ENCODE results near the gene ERH. TPM values are rescaled to one million over a fixed set of nuclear protein-coding genes. Genes with fewer than 3 reads are reported as not detected.

Gene ERH
- total RNA-seq, 1 donor, result 54.4 TPM

DNA sequence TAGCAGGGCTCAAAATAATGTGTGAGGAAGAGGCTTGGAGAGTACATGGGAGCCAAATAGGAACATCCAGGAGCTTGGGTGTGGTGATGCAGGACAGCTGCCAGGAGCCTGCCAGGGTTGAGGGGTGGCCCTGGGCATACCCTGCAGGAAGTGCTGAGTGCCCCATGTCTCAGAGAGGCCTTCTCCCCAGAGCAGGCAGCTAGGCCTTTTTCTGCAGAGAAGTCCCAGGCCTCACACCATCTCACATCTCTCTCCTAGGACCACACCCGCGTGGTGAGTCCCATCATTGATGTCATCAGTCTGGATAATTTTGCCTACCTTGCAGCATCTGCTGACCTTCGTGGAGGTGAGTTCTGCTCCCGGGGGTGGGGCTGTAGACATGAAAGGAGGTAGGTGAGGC, 66.9 kb downstream of the ERH start:
- no peak for DNase-seq (ENCODE audit: low read depth in 2 of 3, low spot score in 2 of 3)

Other genes starting within 250 kb of the ERH start
- gene DCAF5, start 245.2 kb downstream of the ERH start, total RNA-seq, result 32.3 TPM
- 13.5 TPM for gene EXD2, start 206.8 kb downstream of the ERH start, total RNA-seq
- under 0.01 TPM for gene GALNT16, start 138.1 kb downstream of the ERH start, total RNA-seq
- gene SLC39A9, start 393 bp upstream of the ERH start, total RNA-seq, result 86.2 TPM
- under 0.01 TPM for gene PLEKHD1, start 86.4 kb upstream of the ERH start, total RNA-seq
- gene CCDC177, start 176.6 kb upstream of the ERH start, total RNA-seq, result under 0.01 TPM
- gene SUSD6, start 213.3 kb upstream of the ERH start, total RNA-seq, result 23.4 TPM

All from hematopoietic multipotent progenitor cell (in vitro differentiated cells).